Psoas muscle (tissue), 8 donors: ENCODE results near the gene DSG2. TPM values are rescaled to one million over a fixed set of nuclear protein-coding genes. Genes with fewer than 3 reads are reported as not detected.
A peak's percentile ranks its signal among the peaks of the same experiment; 100 is the strongest.

Source experiments
- ATAC-seq, 4 donors: fragments of 200-7000 bp; cut with Tn5 transposase; one replicate each; pipeline ENCODE4 v1.9.1; 2020; ENCODE audit warnings: moderate library complexity in 3 of 4, mild to moderate bottlenecking in 2 of 4
- DNase-seq, 2 donors: peaks; one replicate each; pipeline ENCODE4 v3.0.0-alpha.2; 2020
- H3K27ac ChIP-seq: fragments of 200-600 bp; one replicate; pipeline ENCODE4 v1.8.0; 2022
- H3K27me3 ChIP-seq, 3 donors: fragments of 200-600 bp in 1 of 3; one replicate each; pipeline versions ENCODE4 v1.6.1 to v1.8.0; 2013 to 2022; ENCODE audit warnings: low read length in 2 of 3, mild to moderate bottlenecking in 2 of 3, moderate library complexity in 1 of 3; ENCODE audit not compliant: insufficient read depth in 3 of 3
- H3K36me3 ChIP-seq, 2 donors: fragments of 200-600 bp in 1 of 2; one replicate each; pipeline versions ENCODE4 v1.6.1 to v1.8.0; 2013 to 2022; ENCODE audit warnings: low read depth in 1 of 2, mild to moderate bottlenecking in 1 of 2, moderate library complexity in 1 of 2; ENCODE audit not compliant: insufficient read depth in 1 of 2
- H3K4me1 ChIP-seq: fragments of 200-600 bp; one replicate; pipeline ENCODE4 v1.8.0; 2022
- H3K4me3 ChIP-seq: fragments of 200-600 bp; one replicate; pipeline ENCODE4 v1.8.0; 2022; ENCODE audit warnings: mild to moderate bottlenecking
- H3K9me3 ChIP-seq: fragments of 200-600 bp; one replicate; pipeline ENCODE4 v1.8.0; 2022
- CTCF ChIP-seq: fragments of 200-600 bp; IDR thresholded peaks from one replicate; pipeline ENCODE4 v1.8.0; 2022; ENCODE audit warnings: antibody characterized with exemption
- WGBS, 3 donors: extraction: QIAGEN DNeasy Blood & Tissue Kit; methylation state at CpG; one replicate each; pipeline versions ENCODE4 v1.1.6 to v1.1.7; 2013; 5-methylcytosine and 5-hydroxymethylcytosine counted together
- intact Hi-C, 2 donors: fragments of 100-400 bp; cut with DNase I; formaldehyde crosslinking; loops; one replicate each; pipeline versions ENCODE4 v1.11.0 to v1.14.2; 2022
- polyA plus RNA-seq, 3 donors: library from polyadenylated mRNA; stranded (reverse); fragments of 200-250 nt; gene quantifications; one replicate each; pipeline ENCODE4 v1.2.3, GENCODE V29; 2013
- total RNA-seq, 4 donors: library from RNA; stranded (reverse); fragmentation: NEBNext Ultra II Directional in 2 of 4; extraction: Animal tissue kit (Norgen Biotek cat#: 25700) in 2 of 4; gene quantifications; one replicate each; pipeline versions ENCODE4 v1.2.1 to v1.2.4, GENCODE V29; 2021 to 2023
- donor health status: healthy with polysubstance abuse.
- donor health status: DM: no; HTN: no; CAD: no; lungs with moderate emphysema.
- donor health status: Bipolar disorder and iron deficiency.
- donor health status: healthy.
- donor health status: DM: yes; HTN: yes; CAD: no.
- donor health status: DM: no; HTN: no; CAD: no.
- donor health status: DM: no; HTN: no; CAD: no.
- donor health status: DM: yes; HTN: yes; CAD: no.

Gene DSG2
- total and polyA plus RNA-seq, 7 donors = 0.33 to 1.8 (median 0.93) TPM

- Histone ChIP-seq H3K27ac (no peak overlapping the region), H3K4me3 (peak overlapping the region; percentile 73), H3K27me3 (peaks cover 0 to 31% (median 3%) of the 10 kb centered on the region in 3 donors), H3K4me1 (peaks cover 8% of the 10 kb centered on the region), H3K36me3 (no peaks in the 10 kb centered on the region), H3K9me3 (no peaks in the 10 kb centered on the region)
- DNase-seq (no peak), ATAC-seq (peak in 2 of 4 donors; percentile 30 to 62)
- 25 to 33% (median 26%) methylated on average over 24 to 25 of the region's 25 CpGs for WGBS, 3 donors
- no peak for TF ChIP-seq CTCF
- intact Hi-C loops = no loop called here
Observed at GRCh38 chr18:31497404-31497835, 557 bp upstream of the DSG2 start.

GRCh38 chr18:31498574-31499524 lies 872 bp downstream of the DSG2 start:
- intact Hi-C loops = no loop called here
- H3K27ac ChIP-seq = no peak overlapping the region
- WGBS, 3 donors = 17 to 21% (median 19%) methylated on average over 22 of the region's 22 CpGs
- TF ChIP-seq CTCF = no peak
- DNase-seq (no peak), ATAC-seq (peak in 1 of 4 donors; percentile 19)
- peaks cover 0 to 37% (median 3%) of the 10 kb centered on the region in 3 donors for H3K27me3 ChIP-seq
- no peaks in the 10 kb centered on the region for H3K36me3 ChIP-seq
- peaks cover 8% of the 10 kb centered on the region for H3K4me1 ChIP-seq
- H3K9me3 ChIP-seq = no peaks in the 10 kb centered on the region
- H3K4me3 ChIP-seq = peak overlapping the region; percentile 73

- no peak overlapping the region for H3K27ac ChIP-seq
- H3K4me1 ChIP-seq = peaks cover 8% of the 10 kb centered on the region
- intact Hi-C loops = no loop called here
- TF ChIP-seq CTCF = no peak
- 72 to 83% (median 81%) methylated on average over 6 of the region's 6 CpGs for WGBS, 3 donors
- H3K4me3 ChIP-seq = no peak overlapping the region
- no peaks in the 10 kb centered on the region for H3K9me3 ChIP-seq
- peaks cover 0 to 37% (median 3%) of the 10 kb centered on the region in 3 donors for H3K27me3 ChIP-seq
- ATAC-seq = no peak
- H3K36me3 ChIP-seq = no peaks in the 10 kb centered on the region
- no peak for DNase-seq
Observed at GRCh38 chr18:31500051-31500688, 2.2 kb downstream of the DSG2 start.

GRCh38 chr18:31503011-31503410 lies 5.0 kb downstream of the DSG2 start:
- intact Hi-C loops = no loop called here
- no peak for TF ChIP-seq CTCF

More at GRCh38 chr18:31503011-31503410, 5.0 kb downstream of the DSG2 start:
- 92 to 94% (median 92%) methylated on average over 4 of the region's 4 CpGs for WGBS, 3 donors
- H3K27ac ChIP-seq = no peak overlapping the region
- no peaks in the 10 kb centered on the region for H3K36me3 ChIP-seq
- H3K4me1 ChIP-seq = peaks cover 8% of the 10 kb centered on the region
- H3K4me3 ChIP-seq = no peak overlapping the region
- peaks cover 0 to 26% (median 4%) of the 10 kb centered on the region in 3 donors for H3K27me3 ChIP-seq
- no peaks in the 10 kb centered on the region for H3K9me3 ChIP-seq
- DNase-seq (no peak), ATAC-seq (no peak)
